Measurements from ENCODE around the gene ITM2B.
A peak's percentile ranks its signal among the peaks of the same experiment; 100 is the strongest.
"Not testable (repeated sequence)": the region's sequence is repeated elsewhere in the genome, so short reads cannot be mapped to it uniquely, and the experiment has no call there.

ITM2B gene

DNA sequence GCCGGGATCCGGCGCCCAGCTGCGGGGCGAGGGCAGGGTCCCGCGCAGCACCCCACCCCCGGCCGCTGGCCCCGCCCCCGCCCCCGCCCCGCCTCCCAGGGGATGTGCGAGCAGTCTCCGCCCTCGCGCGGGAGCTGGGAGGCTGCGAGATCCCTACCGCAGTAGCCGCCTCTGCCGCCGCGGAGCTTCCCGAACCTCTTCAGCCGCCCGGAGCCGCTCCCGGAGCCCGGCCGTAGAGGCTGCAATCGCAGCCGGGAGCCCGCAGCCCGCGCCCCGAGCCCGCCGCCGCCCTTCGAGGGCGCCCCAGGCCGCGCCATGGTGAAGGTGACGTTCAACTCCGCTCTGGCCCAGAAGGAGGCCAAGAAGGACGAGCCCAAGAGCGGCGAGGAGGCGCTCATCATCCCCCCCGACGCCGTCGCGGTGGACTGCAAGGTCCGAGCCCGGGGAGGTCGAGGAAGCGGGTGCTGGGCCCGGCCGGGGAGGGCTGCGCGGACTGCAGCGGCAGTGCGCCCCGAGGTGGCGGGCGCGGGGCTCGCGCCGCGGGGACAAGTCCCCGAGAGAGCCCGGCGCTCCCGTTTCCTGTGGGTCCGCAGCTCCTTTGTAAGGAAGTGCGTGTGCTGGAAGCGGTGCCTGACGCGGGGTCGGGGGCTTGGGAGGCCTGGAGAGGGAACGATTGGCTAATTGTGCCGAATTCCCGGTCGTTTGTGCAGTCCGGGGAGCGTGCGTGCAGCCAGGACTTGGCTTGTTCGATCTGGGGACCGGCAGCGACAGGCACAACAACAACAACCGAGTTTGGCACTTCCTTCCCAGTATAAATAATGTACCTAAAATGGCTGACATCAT, at the start of gene ITM2B:
ITM2B (plus strand) TSS at position 161 of the 843 bp plus-strand sequence; CDS start at position 316, 155 bp downstream.
- DNase-seq (ENCODE audit: low spot score), result peak; percentile 81

DNA sequence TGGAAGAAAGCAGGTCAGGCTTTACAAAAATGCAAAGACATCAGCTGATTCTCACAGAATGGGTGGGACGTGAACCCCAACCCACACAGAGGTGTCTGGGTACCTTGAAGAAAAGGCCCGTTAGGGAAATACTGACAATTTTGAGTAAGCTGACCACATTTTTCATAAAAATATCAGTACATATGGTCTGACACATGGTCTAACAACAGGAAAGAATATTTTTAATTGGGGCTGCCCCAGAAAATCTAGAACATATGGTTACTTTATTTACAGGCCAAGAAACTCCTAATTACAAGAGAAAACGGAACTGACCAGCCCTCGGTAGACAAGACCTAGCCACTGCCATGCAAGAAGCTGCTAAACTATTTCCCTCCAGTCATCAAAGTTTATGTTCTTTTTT, 48.7 kb upstream of the ITM2B start:
- DNase-seq (ENCODE audit: low spot score), result no peak

DNA sequence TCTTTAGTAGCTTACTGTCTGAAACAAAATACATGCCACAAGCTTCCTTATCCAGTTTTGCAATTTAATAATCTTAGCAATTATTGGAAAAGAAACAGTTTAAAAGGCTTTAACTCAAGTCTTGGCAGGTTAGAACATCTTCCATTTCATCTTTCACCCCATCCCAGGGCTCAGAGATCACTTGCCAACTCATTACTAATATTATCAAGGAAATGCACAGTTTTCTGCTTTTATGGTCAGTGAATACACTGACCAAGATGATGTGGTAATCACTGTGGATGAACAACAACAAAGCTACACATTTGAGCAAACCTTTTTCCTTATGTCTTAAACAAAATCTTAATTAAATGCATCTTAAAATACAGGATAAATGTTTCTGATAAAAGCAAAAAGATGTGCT, 48.0 kb upstream of the ITM2B start:
- no peak for DNase-seq (ENCODE audit: low spot score)

DNA sequence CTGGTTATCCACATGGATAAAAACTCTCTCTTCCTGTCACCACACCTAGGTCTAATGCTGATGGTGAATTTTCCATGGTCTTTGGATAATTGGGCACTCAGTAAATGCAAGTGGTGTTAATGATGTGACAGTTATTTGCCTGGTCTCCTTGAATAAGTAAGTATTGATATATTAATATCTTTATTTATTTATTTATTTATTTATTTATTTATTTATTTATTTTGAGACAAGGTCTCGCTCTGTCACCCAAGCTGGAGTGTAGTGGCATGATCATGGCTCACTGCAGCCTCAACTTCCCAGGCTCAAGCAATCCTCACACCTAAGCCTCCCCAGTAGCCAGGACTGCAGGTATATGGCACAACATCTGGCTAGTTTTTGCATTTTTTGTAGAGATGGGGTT, 46.3 kb upstream of the ITM2B start:
- no peak for DNase-seq (ENCODE audit: low spot score)

DNA sequence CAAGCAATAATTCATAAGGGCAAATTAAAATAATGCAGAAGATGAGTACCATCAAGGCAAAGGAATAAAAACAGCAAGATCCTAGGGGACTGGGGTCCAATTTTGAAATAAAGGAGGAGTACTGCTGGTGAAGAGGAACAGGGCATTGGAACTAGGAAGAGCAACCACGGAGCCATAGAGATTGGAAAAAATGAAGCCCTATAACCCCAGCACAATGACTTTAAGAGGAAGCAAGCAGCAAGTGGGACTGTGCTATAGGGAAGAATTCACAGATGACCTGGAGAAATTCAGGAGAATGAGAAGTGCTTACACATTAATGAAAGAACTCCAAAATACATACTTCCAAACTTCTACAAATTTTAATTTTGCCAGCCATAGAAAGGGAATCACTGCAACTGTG, 44.9 kb upstream of the ITM2B start:
- DNase-seq (ENCODE audit: low spot score), result no peak

DNA sequence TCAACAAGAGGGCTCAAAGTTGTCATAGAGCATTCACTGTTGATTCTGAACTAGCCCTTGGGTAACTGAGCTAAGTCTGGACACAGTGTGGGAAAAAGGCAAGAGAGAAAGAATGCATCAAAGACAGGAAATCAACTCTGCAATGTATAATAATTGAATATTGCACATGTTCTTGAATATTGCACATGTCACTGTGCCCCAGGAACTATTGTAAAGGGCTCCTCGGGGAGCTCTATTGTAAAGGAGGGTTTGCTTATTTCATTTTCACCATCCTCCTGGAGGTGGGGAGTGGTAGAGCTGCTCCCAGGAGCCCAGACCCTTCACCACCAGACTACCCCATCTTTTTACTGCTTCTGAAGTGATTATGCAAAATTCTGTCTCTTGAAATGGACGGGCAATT, 44.4 kb upstream of the ITM2B start:
- DNase-seq (ENCODE audit: low spot score), result no peak

DNA sequence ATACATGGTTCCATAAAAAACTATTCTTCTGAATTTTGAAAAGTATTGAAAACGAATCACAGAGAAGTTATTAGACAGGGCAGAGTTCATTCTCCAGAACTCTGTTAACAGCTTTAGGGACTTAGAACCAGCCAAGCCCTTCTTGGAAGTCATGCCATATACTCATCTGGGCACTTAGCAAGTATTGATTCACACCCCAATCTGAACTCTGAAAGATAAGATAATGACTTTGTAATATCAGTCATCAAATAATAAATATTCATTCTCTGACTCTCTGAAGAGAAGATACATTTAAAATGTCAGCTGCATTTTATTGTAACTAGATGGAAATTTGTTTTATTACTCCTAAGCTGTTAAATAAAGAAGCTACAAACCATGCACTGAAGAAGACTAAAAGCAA, 43.8 kb upstream of the ITM2B start:
- DNase-seq (ENCODE audit: low spot score), result no peak

DNA sequence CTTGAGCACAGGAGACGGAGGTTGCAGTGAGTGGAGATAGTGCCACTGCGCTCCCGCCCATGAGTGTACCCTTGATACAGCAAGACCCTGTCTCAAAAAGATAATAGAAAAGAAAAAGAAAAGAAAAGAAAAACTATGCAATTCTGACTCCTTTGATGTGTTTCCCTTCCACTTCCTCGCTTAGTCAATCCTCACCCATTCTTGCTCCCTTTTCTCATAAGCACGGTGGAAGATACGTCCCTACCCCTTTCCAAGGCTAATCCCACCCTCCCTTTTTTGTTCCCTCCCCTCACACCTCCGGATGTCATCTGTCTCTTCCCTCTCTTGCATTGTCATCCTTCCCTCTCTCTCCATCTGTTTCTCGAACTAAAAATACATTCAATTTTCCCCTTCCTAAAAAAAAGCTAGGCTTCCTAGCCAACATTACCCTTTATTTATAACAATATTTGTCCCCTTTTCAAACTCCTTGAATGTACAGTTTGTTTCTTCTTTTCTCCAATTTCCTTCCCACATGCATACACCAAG, 40.5 kb upstream of the ITM2B start:
- DNase-seq (ENCODE audit: low spot score), result no peak

DNA sequence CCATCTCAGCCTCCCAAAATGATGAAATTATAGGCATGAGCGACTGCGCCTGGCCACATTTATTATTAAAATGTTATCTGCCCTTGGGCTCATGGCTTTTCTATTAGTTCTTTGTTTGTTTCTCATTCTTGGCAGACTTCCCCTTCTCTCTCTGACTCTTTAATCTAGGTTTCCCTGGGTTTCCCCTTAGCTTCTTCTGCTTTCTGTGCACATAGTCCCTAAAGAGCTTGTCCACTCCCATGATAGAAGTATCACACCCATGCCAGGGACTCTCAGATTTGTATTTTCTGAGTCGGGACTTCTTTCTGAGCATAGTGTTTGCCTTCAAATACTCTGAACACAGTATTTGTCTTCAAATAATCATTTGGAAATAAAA, 38.6 kb upstream of the ITM2B start:
- no peak for DNase-seq (ENCODE audit: low spot score)

DNA sequence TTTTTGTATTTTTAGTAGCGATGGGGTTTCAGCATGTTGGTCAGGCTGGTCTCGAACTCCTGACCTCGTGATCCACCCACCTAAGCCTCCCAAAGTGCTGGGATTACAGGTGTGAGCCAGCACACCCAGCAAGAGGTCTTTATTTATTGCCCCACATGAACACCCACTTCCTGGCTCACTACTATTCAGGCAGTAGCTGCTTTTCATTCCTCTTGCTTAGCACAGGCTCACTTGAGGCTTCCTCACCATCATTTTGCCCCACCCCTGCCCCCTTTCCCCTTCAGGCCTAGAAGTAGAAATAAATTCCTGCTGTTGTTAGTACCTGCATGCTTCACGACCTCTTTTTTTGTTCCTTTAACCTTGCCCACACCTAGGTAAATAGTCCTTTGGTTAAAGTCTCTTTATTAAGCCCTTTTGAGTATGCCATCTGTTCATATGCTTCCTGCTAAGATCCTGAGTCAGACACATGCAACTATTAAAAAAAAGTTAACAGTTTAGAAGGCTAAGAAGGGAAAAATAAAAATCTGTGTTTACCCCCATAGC, 33.5 kb upstream of the ITM2B start:
- DNase-seq (ENCODE audit: low spot score), result no peak

DNA sequence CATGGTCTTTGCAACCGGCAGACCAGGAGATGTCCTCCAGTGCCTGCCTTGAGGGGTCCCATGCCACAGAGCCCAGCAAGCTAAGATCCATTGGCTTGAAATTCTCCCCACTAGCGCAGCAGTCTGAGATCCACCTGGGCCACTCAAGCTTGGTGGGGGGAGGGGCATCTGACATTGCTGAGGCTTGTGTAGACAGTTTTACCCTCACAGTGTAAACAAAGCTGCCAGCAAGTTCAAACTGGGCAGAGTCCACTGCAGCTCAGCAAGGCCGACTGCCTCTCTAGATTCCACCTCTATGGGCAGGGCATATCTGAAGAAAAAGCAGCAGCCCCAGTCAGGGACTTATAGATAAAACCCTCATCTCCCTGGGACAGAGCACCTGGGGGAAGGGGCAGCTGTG, 32.0 kb upstream of the ITM2B start:
- DNase-seq (ENCODE audit: low spot score), result no peak

DNA sequence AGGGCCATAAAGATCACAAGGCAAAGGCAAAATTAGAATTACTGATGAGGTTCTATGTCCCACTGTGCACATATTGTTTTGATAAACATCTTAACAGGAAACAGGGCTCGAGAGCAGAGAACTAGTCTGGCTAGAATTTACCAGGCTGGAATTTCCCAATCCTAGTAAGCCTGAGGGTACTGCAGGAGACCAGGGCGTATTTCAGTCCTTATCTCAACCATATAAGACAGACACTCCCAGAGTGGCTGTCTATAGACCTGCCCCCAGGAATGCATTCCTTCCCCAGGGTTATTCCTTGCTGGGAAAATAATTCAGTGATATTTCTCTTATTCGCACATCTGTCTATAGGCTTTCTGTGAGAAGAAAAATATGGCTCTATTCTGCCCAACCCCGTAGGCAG, 25.8 kb upstream of the ITM2B start:
- not testable (repeated sequence) for DNase-seq (ENCODE audit: low spot score)

DNA sequence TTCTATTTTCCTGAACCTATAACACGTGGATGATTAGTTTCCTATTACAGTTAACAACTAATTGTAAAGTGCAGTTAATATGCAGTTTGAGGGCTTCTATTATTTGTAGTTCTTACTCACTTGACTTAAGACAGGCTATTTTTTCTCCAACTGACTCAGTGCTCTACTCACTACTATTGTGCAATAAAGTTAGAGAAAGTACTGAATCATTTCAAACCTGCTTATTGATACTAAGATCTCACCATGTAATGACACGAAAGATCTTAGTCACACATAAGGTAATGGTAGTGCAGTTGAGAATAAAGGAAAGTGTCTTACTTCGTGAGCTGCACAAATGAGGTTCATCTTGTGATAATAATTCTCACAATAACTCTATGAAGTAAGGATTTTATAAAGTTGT, 22.8 kb upstream of the ITM2B start:
- DNase-seq (ENCODE audit: low spot score), result peak; percentile 63

DNA sequence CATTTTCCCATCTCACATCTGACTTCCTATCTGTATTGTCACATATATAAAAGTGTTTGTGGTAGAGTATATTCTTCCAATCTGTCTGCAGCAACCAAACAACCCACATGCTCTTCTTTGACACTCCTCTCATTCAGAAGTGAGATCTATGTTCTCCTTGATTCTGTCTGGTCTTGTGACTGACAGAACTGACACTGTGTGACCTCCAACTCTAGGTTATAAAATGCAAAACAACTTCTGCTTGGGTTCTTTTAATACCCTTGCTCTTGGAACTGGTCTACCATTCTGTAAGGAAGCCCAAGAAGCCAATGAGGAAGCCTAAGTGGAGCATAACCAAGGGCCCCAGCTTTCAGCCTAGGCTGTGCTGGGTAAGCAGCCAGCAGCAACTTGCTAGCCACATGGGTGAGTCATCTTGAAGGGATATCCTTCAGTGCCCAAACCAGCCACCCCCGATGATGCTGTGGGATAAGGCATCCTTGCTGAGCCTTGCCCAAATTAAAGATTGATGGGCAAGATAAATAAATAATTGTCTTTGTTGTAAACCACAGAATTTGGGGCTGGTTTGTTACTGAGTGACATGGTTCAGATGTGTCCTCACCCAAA, 18.4 kb upstream of the ITM2B start:
- DNase-seq (ENCODE audit: low spot score), result no peak

DNA sequence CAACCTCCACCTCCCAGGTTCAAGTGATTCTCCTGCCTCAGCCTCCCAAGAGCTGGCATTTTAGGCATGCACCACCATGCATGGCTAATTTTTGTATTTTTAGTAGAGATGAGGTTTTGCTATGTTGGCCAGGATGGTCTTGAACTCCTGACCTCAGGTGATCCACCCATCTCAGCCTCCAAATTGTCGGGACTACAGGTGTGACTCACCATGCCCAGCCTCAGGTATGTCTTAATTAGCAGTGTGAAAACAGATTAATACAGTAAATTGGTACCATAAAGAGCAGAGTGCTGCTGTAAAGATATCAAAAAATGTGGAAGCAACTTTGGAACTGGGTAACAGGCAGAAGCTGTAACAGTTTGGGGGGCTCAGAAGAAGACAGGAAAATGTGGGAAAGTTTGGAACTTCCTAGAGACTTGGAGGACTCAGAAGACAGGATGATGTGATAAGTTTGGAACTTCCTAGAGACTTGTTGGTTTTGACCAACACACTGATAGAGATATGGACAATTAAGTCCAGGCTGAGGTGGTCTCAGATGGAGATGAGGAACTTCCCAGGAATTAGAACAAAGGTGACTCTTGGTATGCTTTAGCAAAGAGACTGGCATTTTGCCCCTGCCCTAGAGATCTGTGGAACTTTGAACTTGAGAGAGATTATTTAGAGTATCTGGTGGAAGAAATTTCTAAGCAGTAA, 17.3 kb upstream of the ITM2B start:
- DNase-seq (ENCODE audit: low spot score), result not testable (repeated sequence)

DNA sequence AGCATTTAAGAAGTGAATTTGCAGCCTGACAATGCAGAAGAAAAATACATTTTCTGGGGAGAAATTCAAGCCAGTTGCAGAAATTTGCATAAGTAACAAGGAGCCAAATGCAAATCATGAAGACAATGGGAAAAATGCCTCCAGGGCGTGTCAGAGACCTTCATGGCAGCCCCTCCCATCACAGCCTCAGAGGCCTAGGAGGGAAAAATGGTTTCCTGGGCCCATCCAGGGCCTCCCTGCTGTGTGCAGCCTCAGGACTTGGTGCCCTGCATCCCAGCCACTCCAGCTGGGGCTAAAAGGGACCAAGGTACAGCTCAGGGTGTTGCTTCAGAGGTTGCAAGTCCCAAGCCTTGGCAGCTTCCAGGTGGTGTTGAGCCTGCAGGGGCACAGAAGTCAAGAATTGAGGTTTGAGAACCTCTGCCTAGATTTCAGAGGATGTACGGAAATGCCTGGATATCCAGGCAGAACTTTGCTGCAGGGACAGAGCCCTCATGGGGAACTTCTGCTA, 16.7 kb upstream of the ITM2B start:
- no peak for DNase-seq (ENCODE audit: low spot score)

DNA sequence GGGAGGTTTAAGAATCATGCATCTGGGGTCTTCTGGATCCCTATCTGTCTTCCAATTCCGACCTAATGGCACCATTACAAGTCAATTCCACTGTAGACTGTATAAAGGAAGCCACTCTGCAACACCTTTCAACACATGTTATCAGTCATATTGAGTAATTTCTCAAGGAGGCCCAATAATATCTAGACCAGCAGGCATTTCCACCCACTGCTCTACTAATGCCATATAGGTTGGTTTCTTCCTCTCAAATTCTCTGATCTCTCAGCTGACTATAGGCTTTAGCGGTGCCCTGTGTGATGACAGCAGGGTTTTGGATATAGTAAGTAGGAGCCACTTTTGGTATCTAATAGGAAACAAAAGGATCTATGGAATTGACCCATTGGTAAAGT, 12.4 kb upstream of the ITM2B start:
- DNase-seq (ENCODE audit: low spot score), result no peak

DNA sequence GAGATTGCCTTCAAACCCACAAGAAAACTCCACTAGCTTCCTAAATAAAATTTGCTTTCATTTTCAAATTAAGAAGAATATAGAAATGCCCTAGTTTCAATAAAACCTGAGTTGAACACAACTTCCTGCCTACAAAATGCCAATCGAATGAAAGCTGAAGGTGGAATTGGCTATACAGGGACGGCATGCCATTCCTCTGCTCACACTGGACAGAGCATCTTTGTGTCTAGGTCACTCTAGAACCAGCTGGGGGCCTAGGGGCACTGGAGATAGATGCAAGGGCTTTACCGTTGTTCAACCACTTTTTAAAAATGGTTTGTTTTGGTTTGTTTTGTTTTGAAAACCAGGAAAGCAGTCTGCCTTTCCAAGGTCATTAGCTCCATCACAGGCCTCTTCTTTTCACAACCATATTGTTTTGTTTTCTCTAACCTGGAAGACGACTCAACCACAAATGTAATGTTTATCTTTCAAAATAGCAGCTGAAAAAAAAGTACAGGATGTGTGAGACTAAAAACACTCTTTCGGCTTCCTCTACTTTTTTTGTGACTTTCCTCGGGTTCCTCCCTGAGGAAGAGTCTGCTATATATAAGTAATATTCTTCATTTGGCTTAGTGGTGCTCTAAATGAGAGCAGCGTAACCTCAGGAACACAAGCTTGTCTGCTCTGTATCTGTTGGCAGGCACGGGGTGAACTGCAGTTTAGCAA, 11.9 kb upstream of the ITM2B start:
- no peak for DNase-seq (ENCODE audit: low spot score)

DNA sequence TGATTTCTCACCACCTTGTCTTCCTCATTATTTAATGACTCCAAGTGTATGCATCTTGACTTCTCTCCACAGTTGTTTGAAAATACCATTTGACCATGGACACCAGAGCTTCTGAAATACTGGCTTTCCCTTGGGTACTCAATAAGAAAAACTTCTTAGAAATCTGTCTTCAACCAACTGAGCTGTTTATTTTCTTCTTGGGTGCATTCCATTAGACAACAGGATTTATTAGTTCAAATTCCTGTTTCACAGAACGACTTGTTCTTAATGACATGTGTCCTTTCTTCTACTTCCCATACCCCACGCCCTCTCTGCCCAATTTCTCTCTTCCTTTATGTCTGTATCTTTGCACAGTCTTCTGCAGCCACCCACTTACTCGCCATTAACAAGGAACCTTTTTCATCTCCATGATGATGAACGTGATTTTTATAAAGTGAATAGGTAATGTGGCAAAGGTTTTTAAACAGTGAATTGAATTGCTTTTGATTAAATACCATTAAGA, 11.3 kb upstream of the ITM2B start:
- DNase-seq (ENCODE audit: low spot score), result no peak

DNA sequence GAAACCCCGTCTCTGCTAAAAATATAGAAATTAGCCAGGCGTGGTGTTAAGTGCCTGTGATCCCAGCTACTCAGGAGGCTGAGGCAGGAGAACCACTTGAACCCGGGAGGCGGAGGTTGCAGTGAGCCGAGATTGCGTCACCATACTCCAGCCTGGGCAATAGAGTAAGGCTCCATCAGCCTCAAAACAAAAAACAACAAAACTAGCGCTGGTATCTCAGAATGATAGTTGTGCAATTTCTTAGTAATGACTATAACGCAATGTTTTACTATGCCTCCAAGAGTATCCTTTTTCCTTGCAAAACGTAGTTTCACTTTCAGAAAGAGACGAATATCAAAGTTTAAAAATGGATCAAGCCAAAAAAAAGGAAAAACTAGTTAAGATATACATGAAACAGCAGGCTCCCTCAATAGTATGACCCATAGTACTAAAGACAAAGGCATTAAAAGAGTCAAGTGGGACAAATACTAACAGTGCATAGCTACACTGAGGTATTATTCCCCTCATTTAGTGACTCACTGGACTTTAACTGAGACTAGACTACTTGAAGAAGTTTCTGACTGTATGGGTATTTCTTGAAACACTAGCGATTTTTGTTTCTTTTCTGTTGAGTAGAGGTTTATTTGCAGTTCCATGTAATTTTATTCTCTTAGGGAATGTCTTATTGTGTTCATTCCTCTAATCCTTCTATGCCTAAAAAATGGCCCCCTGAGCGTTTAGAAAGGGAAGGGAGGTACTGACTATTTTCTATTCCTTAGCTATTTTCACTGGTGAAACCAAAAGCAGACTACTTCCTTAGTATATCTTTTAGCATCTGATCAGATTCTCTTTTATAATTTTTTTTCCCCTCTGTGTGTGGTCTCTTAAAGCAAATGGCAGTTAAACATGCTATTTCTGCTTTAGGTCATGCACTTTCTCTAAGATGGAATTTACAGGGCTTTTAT, 10.4 kb upstream of the ITM2B start:
- no peak for DNase-seq (ENCODE audit: low spot score)

DNA sequence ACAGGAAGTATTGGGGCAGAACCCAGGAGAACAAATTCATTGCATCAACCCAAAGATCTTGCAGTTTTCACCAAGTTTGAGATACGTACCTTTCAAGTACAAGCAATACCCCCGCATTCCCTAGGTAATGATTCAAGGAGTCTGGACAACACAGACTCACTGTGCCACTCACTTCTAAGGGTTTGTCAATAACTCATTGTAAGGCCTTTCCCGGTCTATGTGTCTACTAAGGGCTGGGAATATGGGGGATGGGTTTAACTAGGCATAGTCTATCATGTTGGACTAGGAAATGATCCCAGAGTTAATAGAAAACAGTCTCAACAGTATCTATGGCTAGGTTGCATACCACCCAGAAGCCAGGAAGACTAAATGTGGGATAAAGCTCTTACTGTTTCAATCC, 8.3 kb upstream of the ITM2B start:
- DNase-seq (ENCODE audit: low spot score), result no peak
